Retinal pigment epithelial cell (primary cell): Measurements from ENCODE around the gene RBCK1.
"Not testable (repeated sequence)": the region's sequence is repeated elsewhere in the genome, so short reads cannot be mapped to it uniquely, and the experiment has no call there.

Experiments used
- DNase-seq: peaks from one replicate; pipeline ENCODE4 v3.0.0-alpha.2; 2010; ENCODE audit warnings: low read depth
- H3K4me3 ChIP-seq: 2 replicates; pipeline ENCODE4 v1.5.1; 2011; ENCODE audit warnings: mild to moderate bottlenecking, low read length, control low read depth, moderate library complexity
- CTCF ChIP-seq: conservative IDR thresholded peaks from 2 replicates; pipeline ENCODE4 v1.5.1; 2011; ENCODE audit warnings: low read depth, low read length, control low read depth, inconsistent platforms

The RBCK1 gene

GRCh38 chr20:370977-371754 lies 36.9 kb upstream of the RBCK1 start:
- no peak for DNase-seq
- no peak for TF ChIP-seq CTCF
- H3K4me3 ChIP-seq, result no peak overlapping the region

GRCh38 chr20:371755-372542 lies 36.1 kb upstream of the RBCK1 start:
- peak; percentile 94 for DNase-seq

GRCh38 chr20:372543-373082 lies 35.5 kb upstream of the RBCK1 start:
- not testable (repeated sequence) for DNase-seq, H3K4me3 ChIP-seq

More at GRCh38 chr20:371755-372542, 36.1 kb upstream of the RBCK1 start:
- TF ChIP-seq CTCF, result no peak
- H3K4me3 ChIP-seq, result no peak overlapping the region

GRCh38 chr20:373171-373890 lies 34.8 kb upstream of the RBCK1 start:
- H3K4me3 ChIP-seq, result no peak overlapping the region
- TF ChIP-seq CTCF, result no peak
- no peak for DNase-seq

- DNase-seq, result no peak
- no peak overlapping the region for H3K4me3 ChIP-seq
- no peak for TF ChIP-seq CTCF
Measured at GRCh38 chr20:375265-375889, 32.7 kb upstream of the RBCK1 start.

GRCh38 chr20:376089-376488 lies 32.0 kb upstream of the RBCK1 start:
- TF ChIP-seq CTCF, result no peak
- no peak overlapping the region for H3K4me3 ChIP-seq
- no peak for DNase-seq

GRCh38 chr20:376750-377149 lies 31.3 kb upstream of the RBCK1 start:
- no peak overlapping the region for H3K4me3 ChIP-seq
- DNase-seq, result no peak
- no peak for TF ChIP-seq CTCF

- not testable (repeated sequence) for DNase-seq, H3K4me3 ChIP-seq
Measured at GRCh38 chr20:377578-377977, 30.5 kb upstream of the RBCK1 start.
